Stimulated activated effector memory CD8-positive, alpha-beta T cell treated with anti-CD3 and anti-CD28 coated beads, Interleukin-12 subunit alpha, Interleukin-12 subunit beta, amount 100 ng/mL, for 72 hours (primary cell): ENCODE results near the gene NPY5R.

ENCODE experiments used
- ATAC-seq: fragments of 150-1000 bp; cut with Tn5 transposase; 2 replicates; pipeline ENCODE4 v1.10.0; 2021
- DNase-seq, 2 donors: peaks; one replicate each; pipeline ENCODE4 v3.0.0; 2021 to 2022; ENCODE audit warnings: low spot score in 2 of 2
- H3K27ac Mint-ChIP-seq: one replicate; pipeline ENCODE4 v1.8.0; 2022; ENCODE audit warnings: mild to moderate bottlenecking, mixed read lengths
- H3K36me3 Mint-ChIP-seq: one replicate; pipeline ENCODE4 v1.8.0; 2022; ENCODE audit warnings: mild to moderate bottlenecking, mixed read lengths
- H3K4me1 Mint-ChIP-seq: one replicate; pipeline ENCODE4 v1.8.0; 2022; ENCODE audit warnings: mixed read lengths
- H3K4me3 Mint-ChIP-seq: one replicate; pipeline ENCODE4 v1.8.0; 2022; ENCODE audit warnings: mild to moderate bottlenecking, mixed read lengths
- H3K9me3 Mint-ChIP-seq: one replicate; pipeline ENCODE4 v1.8.0; 2022; ENCODE audit warnings: mixed read lengths

Gene NPY5R

DNA sequence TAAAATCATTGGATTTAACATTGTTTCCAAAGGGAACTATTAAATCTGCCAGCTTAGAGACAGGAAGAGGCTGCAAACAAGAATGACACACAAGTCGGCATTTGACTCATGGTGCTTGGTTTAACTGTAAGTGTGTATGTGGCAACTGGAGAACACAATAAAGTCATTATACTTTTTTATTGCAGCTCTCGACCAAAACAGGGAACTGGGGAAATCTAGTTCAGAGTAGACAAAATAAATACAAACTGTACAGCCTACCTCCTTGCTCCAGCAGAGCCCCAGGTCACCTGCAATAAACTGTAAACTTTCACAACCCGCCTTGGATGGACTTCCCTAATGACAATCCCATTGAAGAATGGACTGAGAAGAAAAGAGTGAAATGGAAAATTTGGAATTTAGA, 24.0 kb downstream of the NPY5R start:
- ATAC-seq (no peak), DNase-seq (no peak)
- no peaks in the 10 kb centered on the region for H3K36me3 Mint-ChIP-seq
- H3K4me1 Mint-ChIP-seq: no peaks in the 10 kb centered on the region
- H3K4me3 Mint-ChIP-seq: no peak overlapping the region
- H3K27ac Mint-ChIP-seq: no peak overlapping the region
- H3K9me3 Mint-ChIP-seq: no peaks in the 10 kb centered on the region

GRCh38 chr4:163372029-163372428, 28.3 kb downstream of the NPY5R start:
- no peak for ATAC-seq
- Mint-ChIP-seq H3K4me1 (no peaks in the 10 kb centered on the region), H3K27ac (no peak overlapping the region), H3K4me3 (no peak overlapping the region), H3K9me3 (no peaks in the 10 kb centered on the region), H3K36me3 (no peaks in the 10 kb centered on the region)
- no peak for DNase-seq

GRCh38 chr4:163378661-163379060, 35.0 kb downstream of the NPY5R start:
- Mint-ChIP-seq H3K4me1 (no peaks in the 10 kb centered on the region), H3K9me3 (no peaks in the 10 kb centered on the region), H3K4me3 (no peak overlapping the region), H3K36me3 (no peaks in the 10 kb centered on the region), H3K27ac (no peak overlapping the region)
- no peak for DNase-seq
- no peak for ATAC-seq

DNA sequence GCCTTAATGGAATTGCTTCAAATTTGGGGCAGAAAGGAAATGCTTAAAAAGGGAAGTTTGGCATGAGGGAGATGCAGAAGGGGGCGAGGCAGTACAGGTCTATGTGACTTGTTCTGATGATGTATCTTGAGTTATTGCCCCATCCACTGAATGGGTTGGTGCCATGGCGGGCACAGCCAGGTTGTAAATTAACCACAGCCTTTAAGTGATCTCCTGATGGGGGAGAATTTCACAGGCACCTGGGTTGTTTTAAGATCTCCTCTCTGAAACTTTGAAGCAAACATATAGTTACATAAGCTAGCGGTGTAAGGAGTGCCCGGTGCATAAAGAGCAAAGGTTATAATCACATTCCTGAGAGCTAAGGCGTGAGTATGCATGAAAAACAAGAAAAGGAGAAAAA, 37.0 kb downstream of the NPY5R start:
- ATAC-seq (no peak), DNase-seq (no peak)
- H3K36me3 Mint-ChIP-seq: no peaks in the 10 kb centered on the region
- H3K27ac Mint-ChIP-seq: no peak overlapping the region
- H3K4me1 Mint-ChIP-seq: no peaks in the 10 kb centered on the region
- H3K9me3 Mint-ChIP-seq: no peaks in the 10 kb centered on the region
- no peak overlapping the region for H3K4me3 Mint-ChIP-seq

DNA sequence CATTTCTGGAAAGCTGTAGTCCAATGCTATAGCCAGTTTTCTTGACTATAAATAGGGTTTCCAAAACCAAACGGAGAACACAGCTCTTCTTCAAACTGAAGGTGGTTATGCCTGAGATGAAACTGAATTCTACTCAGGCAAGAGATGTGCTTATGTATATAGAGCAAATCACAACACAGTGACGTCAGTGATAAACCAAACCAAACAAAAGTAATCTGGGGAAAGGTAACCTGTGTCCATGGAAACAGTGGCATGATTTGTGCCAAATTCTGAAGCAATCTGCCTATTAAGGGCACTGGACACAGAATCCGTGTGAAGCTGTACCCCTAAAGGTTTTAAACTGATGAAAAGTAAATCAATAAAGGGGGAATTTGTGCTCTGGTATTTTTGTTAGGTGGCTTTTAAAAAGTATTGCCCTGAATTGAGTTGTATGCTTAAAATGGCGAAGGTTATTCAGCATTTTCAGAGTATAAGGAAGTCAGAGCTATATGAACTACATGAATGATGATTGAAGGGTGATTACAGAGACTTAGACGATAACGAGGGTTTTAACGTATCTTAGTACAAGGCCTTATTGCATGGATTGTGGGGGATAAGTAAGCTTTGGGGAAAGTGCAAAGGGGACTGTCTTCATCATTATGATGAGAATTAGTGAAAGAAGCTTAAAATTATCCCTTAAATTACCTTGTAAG, 38.6 kb downstream of the NPY5R start:
- ATAC-seq: no peak
- no peak overlapping the region for H3K4me3 Mint-ChIP-seq
- no peak overlapping the region for H3K27ac Mint-ChIP-seq
- H3K36me3 Mint-ChIP-seq: no peaks in the 10 kb centered on the region
- DNase-seq: no peak
- no peaks in the 10 kb centered on the region for H3K9me3 Mint-ChIP-seq
- no peaks in the 10 kb centered on the region for H3K4me1 Mint-ChIP-seq

- ATAC-seq: no peak
- Mint-ChIP-seq H3K4me1 (no peaks in the 10 kb centered on the region), H3K4me3 (no peak overlapping the region), H3K36me3 (no peaks in the 10 kb centered on the region), H3K27ac (no peak overlapping the region), H3K9me3 (no peaks in the 10 kb centered on the region)
- DNase-seq: no peak
Observed at GRCh38 chr4:163384434-163384833, 40.7 kb downstream of the NPY5R start.

- no peaks in the 10 kb centered on the region for H3K9me3 Mint-ChIP-seq
Observed at GRCh38 chr4:163384926-163385325, 41.2 kb downstream of the NPY5R start.

DNA sequence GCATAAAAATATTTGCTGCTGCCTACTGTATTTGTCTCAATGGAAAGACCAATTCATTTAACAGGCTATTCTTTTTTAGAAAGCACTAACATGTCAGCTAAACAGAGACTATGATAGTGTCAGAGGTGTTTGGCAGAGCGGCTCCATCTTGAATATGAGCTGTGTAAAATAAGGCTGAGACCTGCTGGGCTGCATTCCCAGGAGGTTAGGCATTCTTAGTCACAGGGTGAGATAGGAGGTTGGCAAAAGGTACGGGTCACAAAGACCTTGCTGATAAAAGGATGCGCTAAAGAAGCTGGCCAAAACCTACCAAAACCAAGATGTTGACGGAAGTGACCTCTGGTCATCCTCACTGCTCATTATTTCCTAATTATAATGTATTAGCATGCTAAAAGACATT, 41.8 kb downstream of the NPY5R start:
- Mint-ChIP-seq H3K36me3 (no peaks in the 10 kb centered on the region), H3K4me1 (no peaks in the 10 kb centered on the region), H3K4me3 (no peak overlapping the region), H3K9me3 (no peaks in the 10 kb centered on the region), H3K27ac (no peak overlapping the region)
- DNase-seq: no peak
- no peak for ATAC-seq

More at GRCh38 chr4:163384926-163385325, 41.2 kb downstream of the NPY5R start:
- no peak for ATAC-seq
- H3K36me3 Mint-ChIP-seq: no peaks in the 10 kb centered on the region
- H3K4me1 Mint-ChIP-seq: no peaks in the 10 kb centered on the region
- H3K27ac Mint-ChIP-seq: no peak overlapping the region
- no peak overlapping the region for H3K4me3 Mint-ChIP-seq
- DNase-seq: no peak

- Mint-ChIP-seq H3K9me3 (no peaks in the 10 kb centered on the region), H3K4me1 (no peaks in the 10 kb centered on the region), H3K27ac (no peak overlapping the region), H3K36me3 (no peaks in the 10 kb centered on the region), H3K4me3 (no peak overlapping the region)
- ATAC-seq (no peak), DNase-seq (no peak)
Observed at GRCh38 chr4:163391756-163392155, 48.1 kb downstream of the NPY5R start.

GRCh38 chr4:163392328-163392727, 48.6 kb downstream of the NPY5R start:
- Mint-ChIP-seq H3K27ac (no peak overlapping the region), H3K36me3 (no peaks in the 10 kb centered on the region), H3K4me1 (no peaks in the 10 kb centered on the region), H3K4me3 (no peak overlapping the region), H3K9me3 (no peaks in the 10 kb centered on the region)
- ATAC-seq (no peak), DNase-seq (no peak)

DNA sequence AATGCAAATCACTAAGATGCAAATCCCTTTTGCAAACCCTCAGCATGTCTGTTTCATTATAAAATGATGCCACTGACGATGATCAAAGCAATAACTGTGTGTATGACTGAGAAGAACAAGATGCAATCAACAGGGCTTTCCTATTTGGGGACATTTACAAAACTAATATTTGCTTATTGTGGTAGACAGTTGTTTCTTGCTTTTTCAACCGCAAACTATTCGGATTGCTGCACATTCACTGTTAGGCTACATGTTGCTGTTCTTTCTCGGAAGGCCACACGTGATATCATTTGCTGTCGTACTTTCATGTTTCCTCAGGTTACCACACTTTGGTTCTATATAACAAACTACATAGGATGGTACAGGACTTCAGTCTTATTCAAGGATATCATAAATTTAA, 49.8 kb downstream of the NPY5R start:
- Mint-ChIP-seq H3K4me3 (no peak overlapping the region), H3K9me3 (no peaks in the 10 kb centered on the region), H3K36me3 (no peaks in the 10 kb centered on the region), H3K4me1 (no peaks in the 10 kb centered on the region), H3K27ac (no peak overlapping the region)
- ATAC-seq: no peak
- DNase-seq: no peak

DNA sequence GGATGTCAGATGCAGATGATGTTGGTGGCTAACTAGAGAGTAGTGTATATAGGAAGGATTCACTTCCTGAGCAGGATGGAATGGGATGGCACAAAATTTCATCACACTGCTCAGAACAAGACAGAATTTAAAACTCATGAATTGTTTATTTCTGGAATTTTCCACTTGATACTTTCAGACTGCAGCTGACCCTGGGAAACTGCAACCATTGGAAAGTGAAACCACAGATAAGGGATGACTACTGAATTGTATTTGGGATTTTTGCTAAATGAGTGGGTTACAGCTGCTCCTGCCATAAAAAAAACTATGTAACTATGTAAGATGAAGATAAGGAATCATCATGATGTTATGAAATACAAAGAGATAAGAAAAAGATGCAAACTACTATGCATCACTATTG, 51.4 kb downstream of the NPY5R start:
- Mint-ChIP-seq H3K9me3 (no peaks in the 10 kb centered on the region), H3K27ac (no peak overlapping the region), H3K36me3 (no peaks in the 10 kb centered on the region), H3K4me3 (no peak overlapping the region), H3K4me1 (no peaks in the 10 kb centered on the region)
- DNase-seq (no peak), ATAC-seq (no peak)

DNA sequence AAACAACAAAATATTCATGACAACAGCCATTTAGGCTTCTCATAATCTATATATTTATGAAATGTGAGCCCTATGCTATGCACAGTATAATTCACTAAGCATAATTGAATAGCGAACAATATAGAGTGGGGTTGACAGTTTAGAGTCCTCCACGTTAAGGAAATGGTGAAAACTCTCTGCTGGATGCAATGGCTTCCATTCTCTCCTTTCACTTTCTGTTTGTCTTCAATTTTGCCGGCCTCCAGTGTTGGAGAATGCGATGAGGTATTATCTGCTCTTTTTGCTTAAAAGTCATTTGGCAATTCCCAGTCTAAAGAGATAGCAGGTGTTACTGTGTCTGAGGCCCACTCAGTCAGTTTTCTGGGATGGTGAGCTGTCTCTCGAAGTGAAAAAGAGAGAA, 52.1 kb downstream of the NPY5R start:
- Mint-ChIP-seq H3K9me3 (no peaks in the 10 kb centered on the region), H3K4me3 (no peak overlapping the region), H3K36me3 (no peaks in the 10 kb centered on the region), H3K27ac (no peak overlapping the region), H3K4me1 (no peaks in the 10 kb centered on the region)
- DNase-seq (no peak), ATAC-seq (no peak)

DNA sequence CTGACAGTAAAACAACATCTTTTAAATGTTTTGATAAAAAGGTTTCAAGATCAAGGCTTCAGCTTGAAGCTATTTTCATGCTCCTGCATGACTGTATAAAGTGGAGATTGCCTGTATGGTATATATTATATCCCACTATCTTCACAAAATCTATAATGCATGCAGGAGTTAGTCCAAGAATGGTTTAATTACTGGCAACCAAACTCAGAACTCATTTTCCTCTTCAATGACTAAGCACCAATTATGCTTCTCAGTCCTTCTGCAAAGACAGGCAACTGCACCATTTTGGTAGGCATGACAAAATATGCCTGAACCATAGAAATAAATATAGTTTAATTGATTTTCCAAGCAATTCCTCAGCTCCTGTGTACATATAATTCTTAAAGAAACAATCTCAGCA, 54.5 kb downstream of the NPY5R start:
- no peak overlapping the region for H3K4me3 Mint-ChIP-seq
- no peaks in the 10 kb centered on the region for H3K4me1 Mint-ChIP-seq
- DNase-seq (no peak), ATAC-seq (no peak)
- no peaks in the 10 kb centered on the region for H3K36me3 Mint-ChIP-seq
- H3K27ac Mint-ChIP-seq: no peak overlapping the region
- H3K9me3 Mint-ChIP-seq: no peaks in the 10 kb centered on the region

DNA sequence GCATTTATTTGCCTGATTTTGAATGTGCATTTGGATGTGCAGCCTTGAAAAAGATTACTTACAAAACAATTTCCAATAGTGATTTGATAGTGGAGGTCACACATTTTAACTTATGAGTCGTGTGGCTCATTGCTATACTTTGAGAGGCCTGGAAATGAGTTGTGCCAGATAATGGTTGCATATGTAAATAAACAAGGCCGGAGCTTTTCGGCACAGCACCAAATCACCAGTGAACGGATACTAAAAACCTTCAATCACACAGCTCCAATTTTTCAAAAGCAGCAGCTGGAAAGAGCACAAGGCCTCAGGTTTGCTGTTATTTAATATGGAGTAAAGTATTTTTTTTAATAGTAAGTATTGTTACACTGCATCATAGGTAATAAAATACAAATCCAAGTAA, 57.2 kb downstream of the NPY5R start:
- Mint-ChIP-seq H3K4me1 (no peaks in the 10 kb centered on the region), H3K4me3 (no peak overlapping the region), H3K9me3 (no peaks in the 10 kb centered on the region), H3K36me3 (no peaks in the 10 kb centered on the region), H3K27ac (no peak overlapping the region)
- DNase-seq: no peak
- no peak for ATAC-seq
